Activated effector memory CD4-positive, alpha-beta T cell treated with anti-CD3 and anti-CD28 coated beads, Interleukin-2, amount 50 U/mL, for 16 hours (primary cell): ENCODE results near the gene TOLLIP.
"Not testable (repeated sequence)": the region's sequence is repeated elsewhere in the genome, so short reads cannot be mapped to it uniquely, and the experiment has no call there.

ENCODE experiments used
- DNase-seq: peaks from one replicate; pipeline ENCODE4 v3.0.0-alpha.2; 2020

The TOLLIP gene

DNA sequence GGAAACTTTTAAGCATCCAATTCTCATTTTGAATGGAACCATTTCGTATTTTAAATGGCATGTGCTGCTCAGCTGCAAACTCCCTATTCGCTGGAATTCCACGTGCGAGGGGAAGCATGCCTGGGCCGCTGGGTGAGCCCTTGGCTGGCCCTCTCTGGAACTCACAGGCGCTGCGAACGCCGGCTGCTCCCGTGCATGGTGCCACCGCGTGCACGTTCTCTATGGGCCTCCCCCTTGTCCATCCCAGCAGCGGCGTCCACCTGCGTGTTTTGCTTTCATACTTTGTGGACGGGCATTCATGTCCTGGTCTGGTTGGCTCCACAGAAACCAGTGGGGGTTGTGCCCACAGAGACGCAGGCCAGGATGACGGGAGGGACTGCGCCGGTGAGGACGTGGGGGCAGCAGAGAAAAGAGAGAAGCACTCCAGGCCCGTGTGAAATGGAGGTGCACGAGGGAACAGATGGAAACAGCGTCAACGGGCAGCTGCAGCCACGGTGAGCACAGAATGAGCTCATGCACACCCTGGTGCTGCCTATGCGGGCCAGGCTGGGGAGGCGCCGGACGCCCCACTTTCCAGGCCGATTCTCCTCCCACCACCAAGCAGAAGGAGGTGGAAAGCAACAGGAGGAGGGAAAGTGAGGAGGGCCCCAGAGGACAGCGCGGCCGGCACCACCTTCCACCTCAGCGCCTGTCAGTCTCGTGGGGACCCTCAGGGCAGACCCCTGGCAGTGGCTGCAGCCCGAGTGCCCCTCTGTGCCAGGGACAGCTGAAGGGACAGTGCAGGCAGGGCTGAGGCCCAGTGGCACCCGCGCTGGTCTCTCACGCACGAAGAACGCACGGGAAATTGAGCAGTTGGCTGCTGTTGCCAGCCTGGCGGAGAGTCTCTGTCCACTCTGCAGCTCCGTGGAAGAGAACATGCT is 29.1 kb downstream of the TOLLIP start:
- DNase-seq = no peak

DNA sequence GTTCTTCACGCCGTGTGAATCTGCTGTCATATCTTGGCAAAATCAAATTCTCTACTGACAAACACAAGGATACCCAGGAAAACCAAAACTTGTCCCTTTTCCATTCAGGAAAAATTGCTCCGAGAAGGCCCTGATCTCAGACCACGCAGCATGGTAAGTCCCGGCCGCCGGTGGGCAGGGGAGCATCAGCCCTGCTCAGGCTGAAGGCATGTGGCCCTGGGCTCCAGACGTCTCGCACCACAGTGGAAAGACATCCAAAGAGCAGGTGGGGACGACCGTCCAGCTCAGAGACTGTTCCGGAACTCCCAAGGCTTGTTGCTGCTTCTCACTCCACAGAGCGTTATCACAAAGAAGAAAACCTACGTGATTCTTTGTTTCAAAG is 29.8 kb downstream of the TOLLIP start:
- no peak for DNase-seq

DNA sequence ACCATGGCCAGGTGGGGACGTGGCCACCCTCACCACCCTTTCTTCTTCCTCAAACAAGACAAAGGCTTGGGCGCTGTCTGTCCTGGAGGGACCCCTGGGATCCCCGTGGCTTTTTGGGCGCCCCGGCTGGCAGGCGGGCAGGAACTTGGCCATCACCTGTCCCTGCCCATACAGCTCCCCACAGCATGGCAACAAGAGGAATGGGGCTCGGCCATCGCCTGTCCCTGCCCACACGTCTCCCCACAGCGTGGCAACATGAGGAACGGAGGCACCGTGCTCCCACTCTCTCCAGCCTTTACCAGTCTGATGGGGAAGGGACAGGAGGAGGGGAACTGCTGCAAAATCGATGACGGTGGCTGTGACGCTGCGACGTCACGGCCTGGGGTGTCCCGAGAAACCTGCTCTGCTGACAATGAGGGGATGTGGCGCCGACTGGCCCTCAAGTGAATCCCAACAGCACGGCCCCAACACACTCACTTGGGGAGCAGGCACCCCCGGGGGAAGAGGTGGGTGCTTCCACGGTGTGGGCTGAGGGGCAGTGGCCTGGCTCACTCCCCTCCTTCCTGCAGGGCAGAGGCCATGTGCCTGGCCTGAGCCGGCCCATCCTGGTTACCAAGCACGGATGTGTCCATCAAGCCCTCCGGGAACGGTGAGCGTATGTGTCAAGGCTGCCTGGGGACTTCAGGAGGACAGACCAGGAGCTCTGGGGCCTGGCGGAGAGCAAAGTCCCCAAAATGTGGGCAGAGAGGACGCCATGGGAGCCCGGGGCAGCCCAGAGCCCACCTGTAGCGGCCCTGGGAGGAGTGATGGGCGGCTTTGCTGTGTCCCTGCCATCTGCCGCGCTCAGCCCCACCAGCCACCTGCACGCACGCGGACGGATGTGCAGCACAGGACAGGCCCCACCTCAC is 30.4 kb downstream of the TOLLIP start:
- DNase-seq = no peak

DNA sequence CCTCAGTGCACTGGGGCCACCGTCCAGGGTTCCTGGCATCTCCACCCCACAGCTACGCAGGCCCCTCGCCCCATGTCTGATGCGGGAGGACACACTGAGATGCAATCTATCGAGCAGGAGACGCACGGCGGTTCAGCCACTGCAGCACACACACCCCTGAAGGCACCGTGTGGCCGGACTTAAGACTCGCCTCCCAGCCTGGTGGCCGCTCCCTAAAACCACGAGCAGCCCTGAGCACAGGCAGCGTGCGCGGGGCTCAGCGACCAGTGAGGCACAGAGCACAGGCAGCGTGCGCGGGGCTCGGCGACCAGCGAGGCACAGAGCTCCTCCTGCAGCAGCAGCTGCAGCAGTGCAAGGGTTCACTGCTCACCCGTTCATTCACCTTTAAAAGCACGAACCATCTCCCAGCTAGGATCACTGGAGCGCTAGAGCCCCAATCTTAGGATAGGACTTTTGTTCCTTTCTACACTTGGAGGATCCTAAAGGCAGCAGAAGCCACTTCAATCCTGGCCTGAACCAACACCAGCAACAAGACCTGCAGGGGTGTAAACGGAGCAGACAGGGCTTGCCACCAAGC is 31.4 kb downstream of the TOLLIP start:
- DNase-seq = no peak

DNA sequence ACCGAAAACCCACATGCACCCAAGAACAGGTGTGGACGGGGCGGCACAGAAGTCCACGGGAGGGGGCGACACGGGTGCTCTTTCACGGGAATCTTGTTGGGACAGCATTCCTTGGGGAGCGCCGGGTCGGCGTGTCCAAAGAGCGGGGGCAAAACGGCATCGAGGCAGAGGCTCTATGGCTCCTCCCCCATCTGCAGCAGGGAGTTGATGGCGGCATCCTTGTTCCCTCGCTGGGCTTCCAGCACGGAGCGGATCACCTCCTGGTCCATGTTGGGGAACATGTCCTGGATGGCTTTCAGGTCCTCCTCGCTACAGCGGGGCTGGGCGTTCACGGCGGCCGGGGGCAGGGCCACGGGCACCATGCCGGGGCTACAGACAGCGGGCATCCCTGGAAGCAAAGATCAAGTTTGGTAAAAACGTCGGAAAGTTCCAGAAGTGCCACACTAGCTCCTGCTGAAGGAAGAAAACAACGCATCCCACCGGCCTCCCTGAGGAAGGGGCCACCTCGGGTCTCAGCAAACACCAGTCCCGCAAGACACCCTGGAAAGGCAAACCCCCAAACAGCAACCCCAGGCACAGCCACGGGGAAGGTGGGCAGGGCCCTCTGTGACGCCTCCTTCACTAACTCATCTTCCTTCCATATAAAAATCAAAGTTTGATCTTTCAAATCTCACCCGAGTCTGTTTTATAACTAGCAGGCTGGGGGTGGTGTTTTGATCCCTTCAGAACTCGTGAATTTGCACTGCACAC is 32.4 kb downstream of the TOLLIP start:
- no peak for DNase-seq

DNA sequence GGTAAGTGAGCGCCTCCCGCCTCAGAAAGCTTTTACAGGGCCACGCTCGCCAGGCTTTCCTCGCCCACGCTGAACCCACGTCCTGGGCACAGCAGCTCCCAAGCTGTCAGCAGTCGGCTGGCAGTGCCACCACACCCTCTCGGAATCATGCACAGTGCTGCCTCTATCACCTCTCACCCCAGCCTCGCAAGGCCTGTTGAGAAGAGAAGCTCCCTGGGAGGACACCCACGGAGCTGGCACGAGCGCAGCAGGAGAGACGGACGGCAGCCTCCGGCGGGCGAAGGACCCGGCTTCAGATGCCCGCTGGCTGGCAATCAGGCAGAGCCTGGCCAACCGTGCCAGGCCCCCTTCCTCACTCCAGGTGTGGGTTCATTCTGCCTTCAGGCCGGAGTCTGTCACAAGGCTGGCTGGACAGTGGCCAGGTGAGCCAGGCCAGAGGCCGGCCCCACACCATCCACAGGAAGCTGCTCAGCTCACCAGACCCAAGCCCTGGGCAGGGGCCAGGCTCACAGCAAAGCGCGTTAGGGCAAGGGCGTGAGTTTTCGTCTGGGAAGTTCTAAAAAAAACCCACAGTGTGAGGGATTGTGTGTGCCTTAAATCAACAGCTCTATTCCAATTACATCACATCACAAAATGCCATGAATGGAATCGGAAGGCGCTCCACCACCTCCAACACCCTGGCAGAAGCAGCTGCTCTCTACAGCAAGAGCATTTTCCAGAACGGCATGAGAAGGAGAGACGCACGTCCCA is 33.2 kb downstream of the TOLLIP start:
- DNase-seq = no peak

DNA sequence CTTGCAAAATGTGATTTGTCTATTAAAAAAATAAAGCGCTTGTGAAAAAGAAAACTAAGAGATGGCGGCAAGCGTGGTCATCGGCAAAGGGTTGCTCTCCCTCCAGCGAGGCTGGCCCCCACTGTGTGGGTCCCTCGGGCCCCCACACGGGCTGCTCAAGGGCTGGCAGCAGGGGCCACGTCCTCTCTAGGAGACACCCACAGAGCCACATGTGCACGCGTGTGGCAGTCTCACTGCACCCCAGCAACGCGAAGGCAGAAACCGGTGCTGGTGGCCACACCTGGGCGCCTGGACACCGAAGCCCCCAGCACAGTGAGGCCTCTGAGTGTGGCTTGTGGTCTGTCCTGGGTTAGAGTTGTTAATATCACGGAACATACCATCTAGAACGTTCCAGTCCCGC is 34.4 kb downstream of the TOLLIP start:
- DNase-seq = no peak

DNA sequence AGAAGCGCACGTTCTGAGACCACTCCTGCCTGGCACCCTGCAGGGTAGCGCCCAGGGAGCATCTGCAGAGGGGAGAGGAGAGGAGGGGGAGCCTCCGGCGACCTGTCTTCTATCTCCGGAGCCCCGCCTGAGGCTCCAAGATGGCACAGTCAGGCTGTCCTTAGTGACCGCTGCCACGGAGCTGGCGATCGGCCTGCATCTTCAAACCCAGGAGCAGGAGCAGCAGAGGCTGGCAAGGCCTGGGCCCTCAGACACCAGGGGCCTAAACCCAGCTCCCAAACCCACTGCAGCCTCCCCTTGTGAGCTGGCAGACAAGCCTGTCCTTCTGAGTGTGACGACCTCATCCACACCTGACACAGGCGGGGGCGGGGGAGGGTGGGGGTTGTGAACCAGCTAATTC is 34.9 kb downstream of the TOLLIP start:
- no peak for DNase-seq

DNA sequence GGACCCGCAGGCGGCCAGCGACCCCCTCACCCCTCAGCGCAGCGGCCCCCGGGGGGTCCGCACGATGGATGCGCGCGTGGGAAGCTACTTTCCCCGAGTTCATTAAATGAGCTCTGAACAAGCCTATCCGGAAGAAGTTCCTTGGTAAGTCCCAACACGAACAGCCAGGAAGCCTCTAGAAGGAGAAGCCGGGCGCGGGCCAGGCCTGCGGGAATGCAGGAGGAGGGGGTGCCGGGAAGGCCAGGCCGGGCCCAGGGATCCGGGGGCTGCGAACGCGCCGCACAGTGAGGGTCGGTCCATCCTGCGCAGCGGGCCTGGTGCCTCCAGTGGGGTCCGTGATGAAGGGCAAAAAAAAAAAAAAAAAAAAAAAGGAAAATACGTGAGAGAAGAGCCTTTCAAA is 36.9 kb downstream of the TOLLIP start:
- DNase-seq = no peak

DNA sequence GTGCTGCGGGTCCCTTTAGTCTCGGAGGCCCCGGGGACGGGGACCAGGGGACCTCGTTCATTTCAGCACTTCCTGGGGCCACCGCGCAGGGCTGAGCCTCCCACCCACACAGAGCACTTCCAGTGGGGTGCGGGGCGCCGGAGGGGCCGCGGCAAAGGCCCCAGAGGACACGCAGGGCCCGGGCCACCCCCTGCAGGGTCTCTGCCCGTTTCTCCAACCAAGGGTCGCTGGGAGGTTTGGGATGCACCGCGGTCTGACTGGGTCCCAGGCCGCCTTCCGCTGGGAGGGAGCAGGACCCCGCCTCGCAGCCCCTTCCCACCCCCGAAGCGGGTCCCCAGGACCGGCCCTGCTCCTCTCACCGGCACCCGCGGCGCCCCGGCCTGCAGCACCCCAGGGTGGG is 37.5 kb downstream of the TOLLIP start:
- no peak for DNase-seq

DNA sequence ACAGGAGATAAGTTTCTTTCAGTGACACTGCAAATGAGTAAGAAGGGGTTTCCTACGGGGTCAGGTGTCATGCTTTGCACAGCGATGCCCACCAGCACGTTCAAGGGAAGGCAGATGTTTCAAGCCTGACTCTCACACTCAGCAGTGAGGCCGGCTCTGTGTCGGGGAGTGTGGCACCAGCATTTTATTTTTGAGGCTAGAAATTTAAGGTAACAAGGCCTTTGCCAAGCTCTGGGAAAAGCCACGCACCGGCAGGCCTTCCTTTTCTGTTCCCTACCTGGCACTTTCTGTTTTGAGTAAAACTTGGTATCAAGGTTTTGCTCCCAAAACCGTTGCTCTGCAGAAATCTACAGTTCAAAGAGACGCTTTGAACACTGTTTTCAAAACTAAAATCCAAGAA is 38.0 kb downstream of the TOLLIP start:
- no peak for DNase-seq

DNA sequence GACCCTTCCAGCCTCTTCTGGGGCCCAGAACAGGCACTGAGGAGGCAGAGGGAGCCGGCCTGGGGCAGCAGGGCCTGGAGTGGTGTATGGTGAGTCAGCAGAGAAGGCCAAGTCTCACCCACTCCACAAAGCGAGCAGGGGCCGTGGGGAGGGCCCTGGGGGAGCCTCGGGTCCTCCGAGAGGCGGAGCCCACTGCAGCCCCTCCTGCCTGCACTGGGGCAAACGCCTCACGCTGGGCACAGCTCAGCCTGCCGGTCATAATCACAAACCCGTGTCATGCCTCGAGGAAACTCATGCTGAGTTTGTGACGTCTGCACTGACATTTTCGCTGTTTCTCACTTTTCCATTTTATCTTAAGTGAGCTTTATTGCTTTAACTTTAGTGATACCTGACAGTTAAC is 38.4 kb downstream of the TOLLIP start:
- DNase-seq = no peak

DNA sequence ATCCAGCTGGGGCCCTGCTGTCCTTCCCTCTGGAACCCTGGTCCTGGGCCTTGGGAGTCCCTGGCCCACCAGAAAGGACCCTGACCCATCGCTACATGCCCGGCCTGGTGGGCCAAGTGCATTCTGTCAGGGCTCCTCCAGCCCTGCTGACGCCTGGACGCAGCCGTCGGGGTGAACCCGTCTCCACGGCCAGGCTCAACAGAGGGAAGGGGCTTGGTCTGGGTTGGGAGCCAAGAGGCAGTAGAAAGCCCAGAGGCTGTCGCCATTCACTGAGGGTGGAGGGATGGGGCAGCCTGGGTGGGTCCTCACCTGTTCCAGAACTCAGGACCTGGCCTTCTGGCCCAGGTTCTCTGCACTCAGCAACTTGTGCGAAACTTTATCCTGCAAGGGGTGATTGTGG is 39.0 kb downstream of the TOLLIP start:
- DNase-seq = no peak

DNA sequence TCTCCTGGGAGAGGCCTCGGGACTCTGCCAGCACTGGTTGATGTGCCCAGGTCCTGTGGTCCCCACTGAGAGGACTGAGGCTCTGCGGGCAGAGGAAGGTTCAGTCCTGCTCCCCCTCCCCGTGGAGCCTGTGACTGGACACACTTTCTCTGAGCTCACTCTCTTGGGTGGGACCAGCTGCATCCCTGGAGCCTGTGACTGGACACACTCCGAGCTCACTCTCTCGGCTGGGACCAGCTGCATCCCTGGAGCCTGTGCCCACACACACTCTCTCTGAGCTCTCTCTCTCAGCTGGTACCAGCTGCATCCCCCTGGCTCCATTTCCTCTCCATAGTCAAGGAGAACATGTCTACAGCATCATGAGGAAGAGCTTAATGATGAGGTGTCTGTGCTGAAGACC is 39.5 kb downstream of the TOLLIP start:
- DNase-seq = no peak

DNA sequence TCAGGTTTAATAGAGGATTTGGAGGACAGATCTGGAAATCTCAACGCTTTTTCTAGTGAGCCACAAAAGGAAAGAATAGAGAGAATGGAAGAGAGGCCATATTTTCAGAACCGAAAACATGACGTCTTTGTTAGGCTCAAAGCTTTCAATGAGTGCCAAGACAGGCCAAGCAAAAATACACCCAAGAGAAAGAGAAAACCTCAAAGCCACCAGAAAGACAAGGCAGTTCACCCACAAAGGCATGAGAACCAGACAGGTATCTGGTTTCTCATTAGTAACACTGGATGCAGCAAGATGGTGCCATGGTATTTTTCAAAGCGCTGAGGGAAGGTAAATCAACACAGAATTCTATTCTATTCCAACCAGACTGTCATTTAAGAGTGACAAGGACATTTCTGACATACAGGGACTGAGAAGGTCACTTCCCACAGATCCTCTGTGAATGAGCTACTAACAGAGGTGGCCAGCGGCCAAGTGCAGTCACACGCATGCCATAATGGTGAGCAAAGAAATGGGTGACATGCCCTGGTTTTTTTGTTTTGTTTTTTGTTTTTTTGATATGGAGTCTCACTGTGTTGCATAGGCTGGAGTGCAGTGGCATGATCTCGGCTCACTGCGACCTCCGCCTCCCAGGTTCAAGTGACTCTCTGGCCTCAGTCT is 41.9 kb downstream of the TOLLIP start:
- no peak for DNase-seq

DNA sequence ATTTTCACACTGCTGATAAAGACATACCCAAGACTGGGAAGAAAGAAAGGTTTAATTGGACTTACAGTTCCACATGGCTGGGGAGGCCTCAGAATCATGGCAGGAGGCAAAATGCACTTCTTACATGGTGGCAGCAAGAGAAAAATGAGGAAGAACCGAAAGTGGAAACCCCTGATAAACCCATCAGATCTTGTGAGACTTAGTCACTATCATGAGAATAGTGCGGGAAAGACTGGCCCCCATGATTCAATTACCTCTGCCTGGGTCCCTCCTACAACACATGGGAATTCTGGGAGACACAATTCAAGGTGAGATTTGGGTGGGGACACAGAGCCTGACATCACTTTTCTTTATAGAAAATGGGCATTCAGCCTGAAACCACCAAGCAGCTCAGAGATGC is 42.5 kb downstream of the TOLLIP start:
- not testable (repeated sequence) for DNase-seq

DNA sequence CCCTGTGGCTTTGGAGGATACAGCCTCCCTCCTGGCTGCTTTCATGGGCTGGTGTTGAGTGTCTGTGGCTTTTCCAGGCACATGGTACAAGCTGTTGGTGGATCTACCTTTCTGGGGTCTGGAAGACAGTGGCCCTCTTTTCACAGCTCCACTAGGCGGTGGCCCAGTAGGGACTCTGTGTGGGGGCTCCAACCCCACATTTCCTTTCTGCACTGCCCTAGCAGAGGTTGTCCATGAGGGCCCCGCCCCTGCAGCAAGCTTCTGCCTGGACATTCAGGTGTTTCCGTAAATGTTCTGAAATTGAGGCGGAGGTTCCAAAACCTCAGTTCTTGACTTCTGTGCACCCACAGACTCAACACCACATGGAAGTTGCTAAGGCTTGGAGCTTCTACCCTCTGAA is 44.0 kb downstream of the TOLLIP start:
- not testable (repeated sequence) for DNase-seq

DNA sequence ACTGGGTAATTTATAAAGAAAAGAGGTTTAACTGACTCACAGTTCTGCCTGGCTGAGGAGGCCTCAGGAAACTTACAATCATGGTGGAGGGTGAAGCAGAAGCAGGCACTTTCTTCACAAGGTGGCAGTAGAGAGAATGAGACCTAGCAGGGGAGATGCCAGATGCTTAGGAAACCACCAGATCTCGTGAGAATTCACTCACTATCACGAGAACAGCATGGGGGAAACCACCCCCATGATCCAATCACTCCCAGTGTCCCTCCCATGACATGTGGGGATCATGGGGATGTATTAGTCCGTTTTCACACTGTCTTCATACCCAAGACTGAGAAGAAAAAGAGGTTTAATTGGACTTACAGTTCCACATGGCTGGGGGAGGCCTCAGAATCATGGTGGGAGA is 45.0 kb downstream of the TOLLIP start:
- not testable (repeated sequence) for DNase-seq

DNA sequence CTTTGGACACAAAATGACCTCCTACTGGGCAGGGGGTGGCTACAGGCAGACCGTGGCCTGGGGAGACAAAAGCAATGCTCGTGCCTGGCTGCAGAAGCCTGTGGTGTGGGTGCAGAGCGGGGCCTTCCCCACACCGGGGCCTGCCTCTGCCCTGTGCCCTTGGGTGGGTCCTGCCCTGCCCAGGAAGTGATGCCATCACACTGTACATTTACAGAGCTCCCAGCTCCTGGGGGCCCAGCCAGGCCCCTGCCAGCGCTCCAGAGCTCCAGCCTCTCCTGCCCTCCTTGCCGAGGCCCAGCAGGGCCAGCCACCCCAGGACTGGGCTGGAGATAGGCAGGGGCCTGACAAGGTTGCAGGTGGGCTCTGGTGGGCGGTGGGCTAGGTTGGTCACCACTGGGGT is 46.4 kb downstream of the TOLLIP start:
- DNase-seq = no peak

DNA sequence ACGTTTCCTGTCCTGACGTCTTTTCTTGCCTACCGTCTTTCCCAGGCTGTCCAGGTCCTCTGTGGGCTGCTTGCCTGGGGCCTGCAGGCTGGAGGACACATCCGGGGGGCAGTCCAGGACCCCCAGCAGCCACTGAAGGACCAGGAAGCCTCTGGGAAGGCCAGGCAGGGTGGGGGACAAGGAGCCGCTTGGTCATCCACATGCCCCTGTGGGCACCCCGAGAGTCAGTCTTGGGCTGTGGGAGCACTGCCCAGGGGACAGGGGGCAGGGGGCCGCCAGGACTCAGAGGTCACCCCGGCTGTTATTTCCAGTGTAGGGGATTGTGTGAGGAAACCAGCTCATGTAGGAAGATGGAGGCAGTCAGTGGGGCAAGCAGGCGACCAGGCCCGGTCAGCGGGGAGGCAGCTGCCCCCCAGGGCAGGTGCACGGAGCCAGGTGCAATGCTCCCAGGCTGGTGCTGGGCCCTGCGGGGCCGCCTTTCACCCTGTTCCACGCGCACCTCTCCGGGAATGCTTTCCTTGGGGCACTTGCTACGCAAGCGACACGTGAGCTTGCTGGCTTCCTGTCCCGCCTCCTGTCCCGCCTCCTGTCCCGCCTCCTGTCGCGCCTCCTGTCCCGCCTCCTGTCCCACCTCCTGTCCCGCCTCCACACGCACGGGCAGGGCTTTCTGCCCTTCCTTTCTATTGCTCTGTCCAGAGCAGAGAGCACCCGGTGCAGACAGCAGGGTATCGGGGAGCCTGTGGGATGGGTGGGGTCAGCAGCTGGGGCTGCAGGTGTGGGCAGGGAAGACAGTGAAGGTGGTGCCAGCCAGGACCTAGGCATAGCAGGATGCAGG is 47.0 kb downstream of the TOLLIP start:
- peak; percentile 94 for DNase-seq
